Stimulated activated naive CD8-positive, alpha-beta T cell treated with anti-CD3 and anti-CD28 coated beads, Interleukin-15, Interleukin-2, amounts not matched to agents 100 U/mL and 50 U/mL, for 24 hours (primary cell): ENCODE data around the gene ATP9B.

Experiments used
- ATAC-seq: fragments of 150-1000 bp; cut with Tn5 transposase; one replicate; pipeline ENCODE4 v1.10.0; 2021
- DNase-seq: peaks from one replicate; pipeline ENCODE4 v3.0.0; 2021

Gene ATP9B

GRCh38 chr18:79427368-79428225 is 358.4 kb downstream of the ATP9B start:
- ATAC-seq, result no peak
- DNase-seq, result no peak
